NCI-H345 treated with DMSO at 0.1 percent for 48 hours (cell line): Measurements from ENCODE around the gene DPF3.

ENCODE experiments used
- DNase-seq: peaks from one replicate; lab custom pipeline; 2025; ENCODE audit not compliant: unreplicated experiment; lab: John Stamatoyannopoulos, UW

The DPF3 gene

DNA sequence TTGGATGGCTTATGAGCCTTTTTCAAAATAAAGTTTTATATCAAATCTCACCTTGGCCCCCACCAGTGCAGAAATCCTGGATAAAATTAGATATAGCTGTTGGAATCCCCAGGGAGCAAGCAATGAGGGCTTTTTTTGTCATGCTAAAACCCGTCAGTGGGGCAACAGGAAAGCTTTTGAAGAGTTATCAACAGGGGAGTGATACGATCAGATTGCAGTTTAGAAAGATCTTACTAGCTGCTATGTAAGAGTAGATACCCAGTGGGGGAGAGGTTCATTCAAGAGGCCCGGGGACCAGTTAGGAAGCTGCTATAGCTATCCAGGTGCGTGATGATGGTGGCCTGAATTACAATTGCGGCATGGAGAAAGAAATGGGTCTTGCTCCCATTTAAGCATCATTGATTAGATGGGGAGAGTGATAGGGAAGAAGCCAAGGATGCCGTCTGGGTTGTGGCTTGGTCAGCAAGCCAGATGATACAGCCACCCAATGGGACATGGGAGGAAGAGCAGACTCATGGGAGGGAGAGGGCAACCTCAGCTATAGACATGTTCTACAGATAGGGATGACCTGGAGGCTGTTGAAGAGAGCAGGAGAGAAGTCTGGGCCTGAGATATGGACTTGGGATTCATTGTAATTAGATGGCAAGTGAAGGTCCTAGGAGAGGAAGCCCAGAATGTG, 272.4 kb downstream of the DPF3 start:
- DNase-seq = no peak

DNA sequence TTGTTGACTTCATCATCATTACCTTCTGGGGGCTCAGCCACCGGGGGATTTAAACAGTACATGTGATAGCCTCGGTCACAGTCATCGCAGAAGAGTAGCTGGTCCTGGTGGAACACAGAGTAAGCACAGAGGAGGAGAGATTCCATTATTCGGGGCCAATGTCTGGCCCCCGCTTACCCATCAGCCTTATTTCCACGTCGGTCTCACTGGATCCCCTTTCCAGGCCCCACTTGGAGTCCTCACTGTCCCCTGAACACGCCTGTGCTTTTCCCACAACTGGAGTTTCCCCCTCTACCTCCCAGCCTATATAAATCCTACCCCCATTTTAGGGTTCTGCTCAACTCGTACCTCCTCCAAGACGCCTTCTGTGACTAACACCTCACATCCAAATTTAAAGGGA, 274.0 kb downstream of the DPF3 start:
- no peak for DNase-seq

DNA sequence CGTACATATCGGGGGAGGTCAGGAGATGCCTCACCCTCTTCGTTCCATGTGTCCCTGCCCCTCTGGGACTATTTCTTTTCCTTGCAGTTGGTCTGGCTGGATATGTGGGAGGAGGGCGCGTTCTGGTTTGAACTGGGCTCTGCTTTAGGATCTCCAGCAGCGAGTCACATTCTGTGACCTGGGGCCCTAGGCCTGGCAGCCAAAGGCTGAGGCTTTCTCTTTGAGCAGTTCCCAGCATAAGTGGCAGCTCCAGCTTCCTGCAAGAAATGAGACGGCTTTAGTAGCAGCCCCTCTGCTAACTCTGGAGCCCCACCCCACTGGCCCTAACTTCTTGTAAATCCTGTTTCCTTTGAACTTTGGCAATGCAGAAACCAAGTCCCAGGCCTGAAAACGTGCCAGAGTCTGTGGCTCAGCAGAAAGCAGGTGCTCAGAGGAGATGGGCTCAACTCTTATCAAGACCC, 274.8 kb downstream of the DPF3 start:
- no peak for DNase-seq

GRCh38 chr14:72618424-72618823, 275.5 kb downstream of the DPF3 start:
- no peak for DNase-seq

DNA sequence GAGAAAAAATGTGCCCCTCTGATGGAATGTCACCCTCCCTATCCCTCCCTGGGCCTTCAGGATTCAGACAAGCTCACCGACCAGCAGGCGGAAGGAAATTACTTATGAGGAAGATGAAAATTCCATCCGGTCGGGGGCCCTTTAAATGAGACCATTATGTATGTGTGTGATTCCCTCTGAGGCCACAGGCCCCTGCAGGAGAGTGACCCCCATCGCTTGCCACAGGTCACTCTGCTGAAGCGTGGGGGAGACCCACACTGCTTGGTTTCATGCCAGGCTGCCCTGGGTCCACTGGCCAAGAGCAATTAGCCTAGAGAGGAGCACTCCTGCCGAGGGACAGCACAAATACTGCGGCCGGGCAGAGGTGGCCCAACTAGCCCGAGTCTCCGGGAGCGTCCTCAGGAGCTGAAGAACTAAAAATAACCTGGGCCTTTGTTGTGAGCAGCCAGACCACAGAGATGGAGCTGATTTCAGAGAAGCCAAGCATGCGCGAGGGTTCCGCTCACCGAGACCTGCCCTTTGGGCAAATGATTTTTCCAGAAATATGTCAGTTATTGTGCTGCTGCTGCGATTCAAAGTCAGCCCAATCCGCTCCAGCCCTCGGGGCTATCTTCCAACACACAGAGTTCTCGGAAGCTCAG, 276.4 kb downstream of the DPF3 start:
- DNase-seq = no peak

DNA sequence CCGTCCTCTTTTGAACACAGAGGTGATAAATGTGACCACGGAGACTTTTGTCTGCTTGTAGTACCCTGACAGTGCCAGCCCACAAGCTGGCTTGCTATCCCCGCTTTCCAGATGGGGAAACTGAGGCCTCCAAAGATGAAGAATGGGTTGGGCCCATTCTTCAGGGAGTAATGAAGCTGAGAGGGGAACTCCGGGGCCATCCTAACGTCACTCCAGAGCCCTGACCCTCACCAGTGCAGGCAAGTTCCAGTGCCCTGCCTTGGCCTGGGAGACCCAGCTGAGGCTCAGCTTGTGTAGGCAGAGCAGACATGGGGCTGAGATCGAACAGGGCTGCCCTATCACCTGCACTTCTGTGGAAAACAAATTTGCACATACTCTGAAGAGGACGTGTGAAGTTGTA, 277.1 kb downstream of the DPF3 start:
- no peak for DNase-seq

GRCh38 chr14:72616294-72616693, 277.6 kb downstream of the DPF3 start:
- no peak for DNase-seq

- no peak for DNase-seq
Observed at GRCh38 chr14:72615451-72616121, 278.3 kb downstream of the DPF3 start.

GRCh38 chr14:72614891-72615415, 278.9 kb downstream of the DPF3 start:
- no peak for DNase-seq

GRCh38 chr14:72614365-72614764, 279.5 kb downstream of the DPF3 start:
- no peak for DNase-seq

DNA sequence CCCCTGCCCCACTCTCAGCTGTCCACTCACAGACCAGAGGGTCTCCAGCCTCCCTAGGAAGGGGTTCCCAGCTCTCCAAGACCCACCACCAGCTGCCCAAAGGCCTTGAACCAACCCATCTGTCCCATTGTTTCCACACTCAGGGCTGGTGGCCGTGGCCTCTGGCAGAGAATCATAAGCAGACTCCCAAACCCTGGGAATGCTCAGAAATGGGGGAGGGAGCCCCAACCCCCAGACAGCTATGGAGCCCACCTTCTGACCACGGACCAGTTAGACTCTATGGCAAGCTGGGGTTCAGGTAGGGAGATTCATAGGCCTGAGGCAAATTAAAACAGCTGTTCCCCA, 280.0 kb downstream of the DPF3 start:
- DNase-seq = no peak

- no peak for DNase-seq
Observed at GRCh38 chr14:72613231-72613974, 280.5 kb downstream of the DPF3 start.

- DNase-seq = no peak
Observed at GRCh38 chr14:72612041-72612440, 281.9 kb downstream of the DPF3 start.

DNA sequence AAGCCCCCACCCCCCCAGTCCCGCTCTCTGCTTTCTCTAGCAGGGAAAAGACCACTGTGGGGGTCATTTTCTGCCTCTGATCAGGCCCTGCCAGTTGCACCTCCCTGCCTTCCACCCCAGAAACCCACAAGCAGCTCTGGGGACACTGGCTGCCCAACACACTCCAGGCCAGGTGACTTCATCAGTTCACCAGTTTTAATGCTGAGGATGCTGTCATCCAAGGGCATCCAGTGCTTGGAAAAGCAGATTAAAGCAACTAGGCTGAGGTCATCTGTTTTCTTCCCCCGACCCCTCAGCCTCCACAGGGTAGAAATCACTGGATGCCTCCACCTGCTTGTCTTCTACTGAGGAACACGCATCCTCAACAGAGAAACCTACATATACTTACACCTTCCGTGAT, 282.4 kb downstream of the DPF3 start:
- DNase-seq = no peak

- no peak for DNase-seq
Observed at GRCh38 chr14:72610831-72611200, 283.1 kb downstream of the DPF3 start.

DNA sequence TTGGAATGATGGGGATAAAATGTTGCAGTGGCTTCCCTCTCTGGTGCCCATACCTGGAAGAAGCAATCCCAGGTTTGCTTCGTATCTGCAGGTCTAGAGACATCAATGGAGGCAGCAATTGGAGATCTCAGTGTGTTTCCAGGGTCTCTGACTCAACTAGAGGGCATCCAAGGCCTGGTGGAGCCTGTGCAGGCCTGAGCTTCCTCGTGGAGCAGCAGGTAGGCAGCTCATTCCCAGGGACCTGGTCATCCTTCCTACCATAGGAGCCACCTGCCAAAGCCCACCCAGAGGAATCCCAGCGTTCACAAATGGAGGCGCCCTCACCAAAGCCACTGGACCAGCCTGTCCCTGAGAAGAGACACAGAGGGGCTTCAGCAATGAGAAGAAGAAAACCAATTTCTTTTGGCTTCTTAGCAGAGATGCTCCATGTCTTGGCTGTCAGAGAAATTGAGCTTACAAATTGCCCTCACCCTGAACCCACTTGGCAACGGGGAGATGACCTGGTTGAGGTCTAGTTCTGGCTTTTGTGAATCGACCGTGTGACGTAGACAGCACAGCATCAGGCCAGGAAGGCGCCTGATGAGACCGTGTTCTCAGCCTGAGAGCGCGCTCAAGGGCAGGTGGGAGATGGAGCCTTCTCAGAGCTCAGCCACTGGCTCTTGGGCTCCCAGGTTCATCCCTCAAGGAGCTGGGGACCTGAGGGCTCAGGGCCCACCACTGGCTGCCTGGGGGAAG, 283.6 kb downstream of the DPF3 start:
- no peak for DNase-seq

GRCh38 chr14:72609205-72609916, 284.5 kb downstream of the DPF3 start:
- no peak for DNase-seq

DNA sequence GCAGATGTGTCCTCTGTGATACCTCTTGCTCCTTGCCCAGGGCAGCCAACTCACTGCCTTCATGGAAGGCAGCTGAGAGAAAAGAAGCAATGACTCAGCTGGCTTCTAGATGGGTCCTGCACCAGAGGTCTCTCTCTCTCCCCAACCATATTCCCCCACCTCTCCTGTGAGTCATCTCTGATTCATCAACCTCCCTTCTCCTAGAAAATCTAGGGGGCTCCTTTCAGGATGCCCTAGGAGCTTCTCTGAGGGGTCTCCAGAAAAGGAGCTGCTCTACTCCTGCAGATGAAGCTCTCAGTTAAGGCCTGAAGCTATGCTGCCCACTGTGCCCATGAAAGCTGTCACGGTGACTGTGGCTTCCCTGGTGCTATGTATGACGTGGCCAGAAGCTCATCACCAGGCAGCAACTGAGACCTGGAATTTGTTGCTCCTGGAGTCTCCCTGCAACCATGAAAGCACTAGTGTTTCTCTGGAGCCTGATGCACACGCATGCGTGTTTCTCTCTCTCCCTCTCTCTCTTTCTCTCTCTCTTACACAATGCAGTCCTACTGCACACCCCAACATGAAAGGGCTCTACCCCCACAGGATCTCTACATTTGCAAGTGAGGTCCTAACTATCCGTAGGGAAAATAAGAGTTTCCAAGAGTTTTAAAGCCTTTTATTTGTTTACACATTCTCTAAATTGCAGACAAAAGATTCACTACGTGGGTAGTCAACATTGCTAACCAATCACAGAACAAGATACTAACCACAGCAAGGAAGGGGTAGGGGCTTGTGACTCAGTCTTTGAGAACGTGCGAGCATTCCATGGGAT, 285.3 kb downstream of the DPF3 start:
- no peak for DNase-seq

GRCh38 chr14:72607386-72608130, 286.3 kb downstream of the DPF3 start:
- DNase-seq = no peak
